Dermis microvascular lymphatic vessel endothelial cell (primary cell): ENCODE measurements around the gene SIM2. TPM values are rescaled to one million over a fixed set of nuclear protein-coding genes. Genes with fewer than 3 reads are reported as not detected.

Experiments
- total RNA-seq: library from RNA; depleted of rRNA; stranded (reverse); fragments of >200 nt; gene quantifications from 2 replicates; pipeline ENCODE4 v1.2.1, GENCODE V29; 2014

SIM2 gene
- total RNA-seq, 1 donor from 2014 or later: not detected

Other genes with a start within 250 kb of the SIM2 start
- 0.13 and 0.26 TPM in 2 replicates for gene CLDN14, start 219.0 kb upstream of the SIM2 start, total RNA-seq